ENCODE results near the gene RGS3.

DNA sequence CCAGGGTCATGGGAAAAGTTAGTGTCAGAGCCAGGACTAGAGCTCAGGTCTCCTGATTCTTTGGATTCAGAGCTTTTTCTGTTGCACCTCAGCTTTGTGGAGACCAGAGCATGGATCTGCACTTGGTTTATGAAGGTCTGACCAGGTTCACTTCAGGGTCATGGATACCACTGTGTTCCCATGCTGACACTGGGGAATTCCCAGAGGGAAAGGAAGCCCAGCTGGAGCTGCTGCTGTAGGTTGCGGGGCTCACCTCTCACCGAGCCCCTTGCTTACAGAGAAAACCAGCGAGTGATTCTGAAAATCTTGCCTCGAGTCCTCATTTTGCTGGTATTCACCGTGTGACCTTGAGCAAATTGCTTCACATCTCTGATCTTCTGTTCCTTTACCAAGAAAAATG lies 83.0 kb downstream of the RGS3 start:
- TF ChIP-seq, protein P1, sequence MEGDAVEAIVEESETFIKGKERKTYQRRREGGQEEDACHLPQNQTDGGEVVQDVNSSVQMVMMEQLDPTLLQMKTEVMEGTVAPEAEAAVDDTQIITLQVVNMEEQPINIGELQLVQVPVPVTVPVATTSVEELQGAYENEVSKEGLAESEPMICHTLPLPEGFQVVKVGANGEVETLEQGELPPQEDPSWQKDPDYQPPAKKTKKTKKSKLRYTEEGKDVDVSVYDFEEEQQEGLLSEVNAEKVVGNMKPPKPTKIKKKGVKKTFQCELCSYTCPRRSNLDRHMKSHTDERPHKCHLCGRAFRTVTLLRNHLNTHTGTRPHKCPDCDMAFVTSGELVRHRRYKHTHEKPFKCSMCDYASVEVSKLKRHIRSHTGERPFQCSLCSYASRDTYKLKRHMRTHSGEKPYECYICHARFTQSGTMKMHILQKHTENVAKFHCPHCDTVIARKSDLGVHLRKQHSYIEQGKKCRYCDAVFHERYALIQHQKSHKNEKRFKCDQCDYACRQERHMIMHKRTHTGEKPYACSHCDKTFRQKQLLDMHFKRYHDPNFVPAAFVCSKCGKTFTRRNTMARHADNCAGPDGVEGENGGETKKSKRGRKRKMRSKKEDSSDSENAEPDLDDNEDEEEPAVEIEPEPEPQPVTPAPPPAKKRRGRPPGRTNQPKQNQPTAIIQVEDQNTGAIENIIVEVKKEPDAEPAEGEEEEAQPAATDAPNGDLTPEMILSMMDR (IDR thresholded peaks at IDR 0.05), result no peak
- no peak for TF ChIP-seq POLR2A (IDR thresholded peaks at IDR 0.05)
